IMR-90 (cell line): ENCODE data around the gene PRKCA. TPM values are rescaled to one million over a fixed set of nuclear protein-coding genes. Genes with fewer than 3 reads are reported as not detected.

Source experiments
- ATAC-seq: fragments of 200-7000 bp; cut with Tn5 transposase; 2 replicates; pipeline ENCODE4 v1.9.1; 2020; ENCODE audit warnings: low read depth, mild to moderate bottlenecking, moderate library complexity
- BruUV-seq: library from RNA; stranded (reverse); fragments of 400-500 nt; replicated peaks from 2 replicates; lab custom pipeline; 2021; lab: Mats Ljungman, UMichigan
- CTCF ChIA-PET: fragments of 300-600 bp; formaldehyde crosslinking; extraction: SDS; loops from one replicate; lab custom pipeline; 2021; ENCODE audit warnings: antibody characterized with exemption; lab: Yijun Ruan, JAX
- POLR2A ChIA-PET: fragments of 300-600 bp; sonication (Branson Sonifier 250); formaldehyde crosslinking; loops from one replicate; lab custom pipeline; 2022; ENCODE audit warnings: antibody characterized with exemption; ENCODE audit not compliant: unreplicated experiment; lab: Charles Lee
- DNase-seq: peaks from one replicate; pipeline ENCODE4 v3.0.0; 2013
- H2AFZ ChIP-seq: replicated peaks from 2 replicates; pipeline ENCODE3; 2013; ENCODE audit warnings: low read length, mild to moderate bottlenecking; ENCODE audit not compliant: poor library complexity
- H2AK5ac ChIP-seq: 2 replicates; pipeline ENCODE4 v1.6.1; 2013; ENCODE audit warnings: low read depth, low read length, inconsistent platforms
- H2AK9ac ChIP-seq: replicated peaks from 2 replicates; pipeline ENCODE3; 2013; ENCODE audit warnings: mild to moderate bottlenecking, low read depth, low read length, moderate library complexity; ENCODE audit not compliant: poor library complexity
- H2BK120ac ChIP-seq: 2 replicates; pipeline ENCODE4 v1.6.1; 2013; ENCODE audit warnings: low read depth, low read length, inconsistent platforms
- H2BK15ac ChIP-seq: 3 replicates; pipeline ENCODE4 v1.6.1; 2013; ENCODE audit warnings: low read depth, low read length, inconsistent platforms
- H2BK20ac ChIP-seq: 2 replicates; pipeline ENCODE4 v1.6.1; 2013; ENCODE audit warnings: low read depth, mild to moderate bottlenecking, inconsistent platforms, low read length, moderate library complexity
- H2BK5ac ChIP-seq: 2 replicates; pipeline ENCODE4 v1.6.1; 2013; ENCODE audit warnings: mild to moderate bottlenecking, low read depth, low read length, inconsistent platforms; ENCODE audit not compliant: poor library complexity, severe bottlenecking
- H3K14ac ChIP-seq: replicated peaks from 2 replicates; pipeline ENCODE4 v1.6.1; 2013; ENCODE audit warnings: low read depth, low read length, inconsistent platforms
- H3K18ac ChIP-seq: 2 replicates; pipeline ENCODE4 v1.6.1; 2013; ENCODE audit warnings: low read depth, low read length, control low read depth
- H3K23ac ChIP-seq: 2 replicates; pipeline ENCODE4 v1.6.1; 2013; ENCODE audit warnings: low read depth, low read length, inconsistent platforms
- H3K27ac ChIP-seq: 2 replicates; pipeline ENCODE4 v1.5.1; 2013; ENCODE audit warnings: mild to moderate bottlenecking, control low read depth, low read length; ENCODE audit not compliant: insufficient read depth
- H3K27me3 ChIP-seq: 2 replicates; pipeline ENCODE4 v1.6.1; 2013; ENCODE audit warnings: low read length; ENCODE audit not compliant: control insufficient read depth, insufficient read depth
- H3K36me3 ChIP-seq: 2 replicates; pipeline ENCODE4 v1.6.1; 2013; ENCODE audit warnings: low read length, mixed read lengths; ENCODE audit not compliant: control insufficient read depth, insufficient read depth
- H3K4ac ChIP-seq: 2 replicates; pipeline ENCODE4 v1.6.1; 2013; ENCODE audit warnings: low read depth, low read length, inconsistent platforms
- H3K4me1 ChIP-seq: 2 replicates; pipeline ENCODE4 v1.6.1; 2013; ENCODE audit warnings: low read length, mixed read lengths; ENCODE audit not compliant: control insufficient read depth, insufficient read depth
- H3K4me2 ChIP-seq: 2 replicates; pipeline ENCODE4 v1.6.1; 2013; ENCODE audit warnings: low read depth, mild to moderate bottlenecking, control low read depth, low read length, moderate library complexity
- H3K4me3 ChIP-seq: 2 replicates; pipeline ENCODE4 v1.5.1; 2013; ENCODE audit warnings: low read depth, mild to moderate bottlenecking, control low read depth, low read length, moderate library complexity; ENCODE audit not compliant: insufficient read depth
- H3K56ac ChIP-seq: 2 replicates; pipeline ENCODE4 v1.6.1; 2013; ENCODE audit warnings: low read length, inconsistent platforms; ENCODE audit not compliant: insufficient read depth; ENCODE audit errors: extremely low read depth
- H3K79me1 ChIP-seq, 2 experiments: 2 replicates each; pipeline ENCODE4 v1.6.1; 2013; ENCODE audit warnings: low read length in 2 of 2, inconsistent platforms in 1 of 2, low read depth in 1 of 2
- H3K9ac ChIP-seq: 2 replicates; pipeline ENCODE4 v1.6.1; 2013; ENCODE audit warnings: low read depth, low read length, control low read depth
- H3K9me1 ChIP-seq: 2 replicates; pipeline ENCODE4 v1.6.1; 2013; ENCODE audit warnings: low read length, inconsistent platforms; ENCODE audit not compliant: insufficient read depth
- H3K9me3 ChIP-seq: 2 replicates; pipeline ENCODE4 v1.6.1; 2013; ENCODE audit warnings: low read length; ENCODE audit not compliant: control insufficient read depth, insufficient read depth
- H4K20me1 ChIP-seq: 2 replicates; pipeline ENCODE4 v1.6.1; 2013; ENCODE audit warnings: low read length, inconsistent platforms; ENCODE audit not compliant: insufficient read depth
- H4K5ac ChIP-seq: 2 replicates; pipeline ENCODE4 v1.6.1; 2013; ENCODE audit warnings: mild to moderate bottlenecking, low read depth, low read length, control low read depth
- H4K8ac ChIP-seq, 2 experiments: 2 replicates each; pipeline ENCODE4 v1.6.1; 2013; ENCODE audit warnings: low read depth in 2 of 2, low read length in 2 of 2, control low read depth in 1 of 2, inconsistent platforms in 1 of 2
- H4K91ac ChIP-seq: 2 replicates; pipeline ENCODE4 v1.6.1; 2013; ENCODE audit warnings: low read depth, low read length, inconsistent platforms; ENCODE audit not compliant: insufficient read depth
- BHLHE40 ChIP-seq: fragments of 150-350 bp; IDR thresholded peaks from 2 replicates; pipeline ENCODE4 v1.6.1; 2016; ENCODE audit warnings: mild to moderate bottlenecking, low read depth, low read length
- CEBPB ChIP-seq: IDR thresholded peaks from 2 replicates; pipeline ENCODE4 v1.6.1; 2012; ENCODE audit warnings: low read depth, low read length, improper control_type of control experiment
- CHD1 ChIP-seq: IDR thresholded peaks from 2 replicates; pipeline ENCODE4 v1.6.1; 2012; ENCODE audit warnings: low read depth, low read length, improper control_type of control experiment
- FOS ChIP-seq: fragments of 150-350 bp; IDR thresholded peaks from 2 replicates; pipeline ENCODE4 v1.6.1; 2016; ENCODE audit warnings: low read depth, low read length
- MAFK ChIP-seq: IDR thresholded peaks from 2 replicates; pipeline ENCODE4 v1.6.1; 2012; ENCODE audit warnings: low read depth, low read length, improper control_type of control experiment
- MAZ ChIP-seq: IDR thresholded peaks from 2 replicates; pipeline ENCODE4 v1.6.1; 2012; ENCODE audit warnings: low read depth, mild to moderate bottlenecking, low read length, improper control_type of control experiment, moderate library complexity, borderline replicate concordance
- MXI1 ChIP-seq: IDR thresholded peaks from 2 replicates; pipeline ENCODE4 v1.6.1; 2012; ENCODE audit warnings: low read depth, mild to moderate bottlenecking, low read length, moderate library complexity, borderline replicate concordance
- NFE2L2 ChIP-seq: fragments of 150-350 bp; IDR thresholded peaks from 2 replicates; pipeline ENCODE4 v1.6.1; 2016; ENCODE audit warnings: low read depth, mild to moderate bottlenecking, low read length
- POLR2A ChIP-seq: IDR thresholded peaks from 2 replicates; pipeline ENCODE4 v1.6.1; 2012; ENCODE audit warnings: mild to moderate bottlenecking, low read depth, low read length
- RAD21 ChIP-seq: IDR thresholded peaks from 2 replicates; pipeline ENCODE4 v1.6.1; 2012; ENCODE audit warnings: low read length, improper control_type of control experiment
- RCOR1 ChIP-seq: IDR thresholded peaks from 2 replicates; pipeline ENCODE4 v1.6.1; 2012; ENCODE audit warnings: mild to moderate bottlenecking, low read length, improper control_type of control experiment; ENCODE audit not compliant: insufficient replicate concordance
- RFX5 ChIP-seq: IDR thresholded peaks from 2 replicates; pipeline ENCODE4 v1.8.0; 2012; ENCODE audit warnings: low read depth, mild to moderate bottlenecking, low read length, moderate library complexity
- SMC3 ChIP-seq: fragments of 150-350 bp; IDR thresholded peaks from 2 replicates; pipeline ENCODE4 v1.6.1; 2016; ENCODE audit warnings: low read depth, mild to moderate bottlenecking, antibody characterized with exemption, low read length, moderate library complexity
- USF2 ChIP-seq: fragments of 150-350 bp; IDR thresholded peaks from 2 replicates; pipeline ENCODE4 v1.6.1; 2017; ENCODE audit warnings: mild to moderate bottlenecking, antibody characterized with exemption, low read length, low read depth
- WGBS, 2 experiments: methylation state at CpG; one replicate each; pipeline versions ENCODE4 v1.1.5 to v1.1.7; 2013; ENCODE audit warnings: missing lambda C conversion rate in 2 of 2; ENCODE audit not compliant: insufficient read length in 1 of 2; ENCODE audit errors: extremely low coverage in 2 of 2; 5-methylcytosine and 5-hydroxymethylcytosine counted together
- dilution Hi-C: fragments of 300-500 bp; cut with HindIII; formaldehyde crosslinking; loops from one replicate; pipeline ENCODE4 v1.14.3; 2018; ENCODE audit warnings: low sequenced_read_pairs; ENCODE audit not compliant: unreplicated experiment
- in situ Hi-C: fragments of 300-500 bp; cut with MboI; formaldehyde crosslinking; loops from 3 replicates; pipeline ENCODE4 v1.14.3; 2019; ENCODE audit warnings: low sequenced_read_pairs, inconsistent platforms, mixed read lengths
- intact Hi-C: fragments of 100-400 bp; cut with micrococcal nuclease; formaldehyde crosslinking; loops from 2 replicates; pipeline ENCODE4 v1.10.0; 2022
- polyA plus RNA-seq, 3 experiments: library from polyadenylated mRNA; depleted of rRNA; stranded (reverse); fragments of >200 nt; gene quantifications; 2 replicates each; pipeline ENCODE4 v1.2.3, GENCODE V29; 2012; ENCODE audit warnings: low replicate concordance in 1 of 3
- total RNA-seq: library from RNA; depleted of rRNA; stranded (reverse); fragments of >200 nt; gene quantifications from 2 replicates; pipeline ENCODE4 v1.2.3, GENCODE V29; 2012
- TF ChIP-seq, protein P1 (sequence below): conservative IDR thresholded peaks from 2 replicates; pipeline ENCODE4 v1.5.1; 2012; ENCODE audit warnings: mild to moderate bottlenecking, low read depth, low read length, improper control_type of control experiment
- TF ChIP-seq, protein P2 (sequence below): fragments of 150-350 bp; IDR thresholded peaks from 2 replicates; pipeline ENCODE4 v1.6.1; 2016; ENCODE audit warnings: low read depth, mild to moderate bottlenecking, low read length, moderate library complexity, borderline replicate concordance

The PRKCA gene
- total and polyA plus RNA-seq, 2 of the 4 experiments (the other 2 are of a cell fraction), result 31.0 to 46.0 TPM

DNA sequence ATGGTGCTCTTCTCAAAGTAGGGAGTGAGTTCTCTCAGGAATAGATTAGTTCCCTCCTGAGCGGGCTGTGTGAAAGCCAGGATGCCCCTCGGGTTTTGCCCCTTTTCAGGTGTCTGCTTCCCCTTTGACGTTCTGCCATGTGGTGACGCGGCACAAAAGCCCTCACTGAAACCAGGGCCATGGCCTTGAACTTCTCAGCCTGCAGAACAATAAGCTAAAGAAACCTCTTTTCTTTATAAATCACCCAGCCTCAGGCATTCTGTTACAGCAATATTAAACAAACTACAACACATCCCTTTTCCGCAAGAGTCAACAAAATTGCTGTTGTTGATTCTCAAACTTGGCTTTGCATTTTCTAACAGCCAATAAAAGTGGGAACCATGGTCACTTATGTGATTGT, 517.1 kb downstream of the PRKCA start:
- POLR2A ChIA-PET, result no interaction called here
- Histone ChIP-seq H3K56ac (no peak overlapping the region), H3K27me3 (peaks cover 6% of the 10 kb centered on the region), H4K20me1 (no peaks in the 10 kb centered on the region), H4K91ac (no peak overlapping the region), H3K27ac (no peak overlapping the region), H3K9me3 (peaks cover 9% of the 10 kb centered on the region; the same call in 1 of the 2 replicates), H2AFZ (no peak overlapping the region), H2BK5ac (no peak overlapping the region), H3K9me1 (no peaks in the 10 kb centered on the region), H3K79me1 (no peaks in the 10 kb centered on the region), H3K23ac (no peak overlapping the region), H4K5ac (no peak overlapping the region), H3K4me3 (no peak overlapping the region), H2BK120ac (no peak overlapping the region), H3K4me2 (no peak overlapping the region), H2BK20ac (no peak overlapping the region), H2AK5ac (no peak overlapping the region), H3K4me1 (no peaks in the 10 kb centered on the region), H4K8ac (no peak overlapping the region), H3K4ac (no peak overlapping the region), H2AK9ac (no peak overlapping the region), H3K18ac (no peak overlapping the region), H3K9ac (no peak overlapping the region), H2BK15ac (no peak overlapping the region), H3K14ac (no peak overlapping the region), H3K36me3 (no peaks in the 10 kb centered on the region)
- TF ChIP-seq POLR2A (no peak), NFE2L2 (no peak), BHLHE40 (no peak), SMC3 (no peak), RAD21 (no peak), RFX5 (no peak), CHD1 (no peak), USF2 (no peak), MAZ (no peak), MAFK (no peak), RCOR1 (no peak), FOS (no peak), CEBPB (no peak), MXI1 (no peak)
- TF ChIP-seq, protein P1, sequence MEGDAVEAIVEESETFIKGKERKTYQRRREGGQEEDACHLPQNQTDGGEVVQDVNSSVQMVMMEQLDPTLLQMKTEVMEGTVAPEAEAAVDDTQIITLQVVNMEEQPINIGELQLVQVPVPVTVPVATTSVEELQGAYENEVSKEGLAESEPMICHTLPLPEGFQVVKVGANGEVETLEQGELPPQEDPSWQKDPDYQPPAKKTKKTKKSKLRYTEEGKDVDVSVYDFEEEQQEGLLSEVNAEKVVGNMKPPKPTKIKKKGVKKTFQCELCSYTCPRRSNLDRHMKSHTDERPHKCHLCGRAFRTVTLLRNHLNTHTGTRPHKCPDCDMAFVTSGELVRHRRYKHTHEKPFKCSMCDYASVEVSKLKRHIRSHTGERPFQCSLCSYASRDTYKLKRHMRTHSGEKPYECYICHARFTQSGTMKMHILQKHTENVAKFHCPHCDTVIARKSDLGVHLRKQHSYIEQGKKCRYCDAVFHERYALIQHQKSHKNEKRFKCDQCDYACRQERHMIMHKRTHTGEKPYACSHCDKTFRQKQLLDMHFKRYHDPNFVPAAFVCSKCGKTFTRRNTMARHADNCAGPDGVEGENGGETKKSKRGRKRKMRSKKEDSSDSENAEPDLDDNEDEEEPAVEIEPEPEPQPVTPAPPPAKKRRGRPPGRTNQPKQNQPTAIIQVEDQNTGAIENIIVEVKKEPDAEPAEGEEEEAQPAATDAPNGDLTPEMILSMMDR, result no peak
- TF ChIP-seq, protein P2, sequence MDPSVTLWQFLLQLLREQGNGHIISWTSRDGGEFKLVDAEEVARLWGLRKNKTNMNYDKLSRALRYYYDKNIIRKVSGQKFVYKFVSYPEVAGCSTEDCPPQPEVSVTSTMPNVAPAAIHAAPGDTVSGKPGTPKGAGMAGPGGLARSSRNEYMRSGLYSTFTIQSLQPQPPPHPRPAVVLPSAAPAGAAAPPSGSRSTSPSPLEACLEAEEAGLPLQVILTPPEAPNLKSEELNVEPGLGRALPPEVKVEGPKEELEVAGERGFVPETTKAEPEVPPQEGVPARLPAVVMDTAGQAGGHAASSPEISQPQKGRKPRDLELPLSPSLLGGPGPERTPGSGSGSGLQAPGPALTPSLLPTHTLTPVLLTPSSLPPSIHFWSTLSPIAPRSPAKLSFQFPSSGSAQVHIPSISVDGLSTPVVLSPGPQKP, result no peak
- ATAC-seq, result no peak
- 87% methylated on average over 5 of the region's 6 CpGs; no CpG with 5 or more reads in 1 of the 2 experiments for WGBS, 2 experiments
- in situ Hi-C loops, result no loop called here
- CTCF ChIA-PET, result no interaction called here
- dilution Hi-C loops, result no loop called here
- intact Hi-C loops, result no loop called here
- no TSS peak for BruUV-seq
- no peak for DNase-seq
